Colon (tissue), 2 donors: ENCODE data around the gene TRIP12.

Experiments used
- FAIRE-seq: peaks from 2 replicates; lab custom pipeline; 2012; peaks lifted over from hg19 to GRCh38; lab: Jason Lieb, UNC
- donor health status: control.
- donor health status: control.

Gene TRIP12

GRCh38 chr2:229714736-229715541, 206.9 kb downstream of the TRIP12 start:
- no peak for FAIRE-seq

- no peak for FAIRE-seq
Measured at GRCh38 chr2:229714080-229714735, 207.6 kb downstream of the TRIP12 start, which contains the start of gene DNER. Gene DNER, minus strand, starts transcription at chr2:229714555. Its CDS starts 132 bp downstream, at chr2:229714423.
